SU-DHL-6 (cell line): ENCODE measurements around the gene SORL1-AS1.

Source experiments
- H2AFZ ChIP-seq: fragments of 200-600 bp; sonication (generic); 2 replicates; pipeline ENCODE4 v1.6.1; 2014; ENCODE audit warnings: low read depth, mild to moderate bottlenecking, moderate library complexity, mixed read lengths, antibody characterized with exemption, low read length; ENCODE audit not compliant: severe bottlenecking
- H3F3A ChIP-seq: fragments of 200-600 bp; shearing (Covaris generic); 2 replicates; pipeline ENCODE4 v1.6.0; 2016; ENCODE audit warnings: antibody characterized with exemption, mild to moderate bottlenecking; ENCODE audit not compliant: insufficient read depth
- H3K27ac ChIP-seq: fragments of 200-600 bp; sonication (generic); 2 replicates; pipeline ENCODE4 v1.5.1; 2016; ENCODE audit warnings: low read depth, mild to moderate bottlenecking, low read length, moderate library complexity, mixed read lengths
- H3K27me3 ChIP-seq: fragments of 200-600 bp; sonication (generic), shearing (Covaris generic); 2 replicates; pipeline ENCODE4 v1.6.0; 2014; ENCODE audit warnings: mild to moderate bottlenecking, low read length
- H3K36me3 ChIP-seq: fragments of 200-600 bp; sonication (generic); 2 replicates; pipeline ENCODE4 v1.6.1; 2014; ENCODE audit warnings: mild to moderate bottlenecking, low read length, mixed read lengths
- H3K4me2 ChIP-seq: fragments of 300-600, 200-600 bp; shearing (Covaris generic), sonication (generic); 2 replicates; pipeline ENCODE4 v1.6.0; 2014; ENCODE audit warnings: low read length, low read depth, mild to moderate bottlenecking; ENCODE audit not compliant: poor library complexity, severe bottlenecking
- H3K4me3 ChIP-seq: fragments of 200-600 bp; sonication (generic); 2 replicates; pipeline ENCODE4 v1.5.1; 2014; ENCODE audit warnings: antibody characterized with exemption, low read length, mild to moderate bottlenecking, mixed read lengths; ENCODE audit not compliant: insufficient read depth, poor library complexity, severe bottlenecking
- H3K79me2 ChIP-seq: fragments of 200-600 bp; sonication (generic); 2 replicates; pipeline ENCODE4 v1.6.1; 2014; ENCODE audit warnings: mild to moderate bottlenecking, low read length, moderate library complexity; ENCODE audit not compliant: insufficient read depth
- H3K9ac ChIP-seq: fragments of 200-600 bp; sonication (generic); 2 replicates; pipeline ENCODE4 v1.7.0; 2014; ENCODE audit warnings: mild to moderate bottlenecking, low read length
- H3K9me2 ChIP-seq: fragments of 200-600 bp; sonication (generic); replicated peaks from 2 replicates; pipeline ENCODE4 v1.6.1; 2014; ENCODE audit warnings: low read length; ENCODE audit not compliant: insufficient read depth
- H3K9me3 ChIP-seq: fragments of 200-600 bp; sonication (generic); 2 replicates; pipeline ENCODE4 v1.6.1; 2014; ENCODE audit warnings: low read length, mixed read lengths; ENCODE audit not compliant: insufficient read depth
- H4K20me1 ChIP-seq: fragments of 200-600 bp; sonication (generic); 2 replicates; pipeline ENCODE4 v1.6.1; 2014; ENCODE audit warnings: low read depth, mild to moderate bottlenecking, antibody characterized with exemption, low read length, moderate library complexity, mixed read lengths
- CTCF ChIP-seq: fragments of 200-600 bp; sonication (generic); IDR thresholded peaks from one replicate; pipeline ENCODE4 v1.5.1; 2017; ENCODE audit warnings: antibody characterized with exemption, mild to moderate bottlenecking, low read length, moderate library complexity; ENCODE audit not compliant: insufficient read depth, poor library complexity, severe bottlenecking
- EZH2phosphoT487 ChIP-seq: fragments of 200-600 bp; sonication (generic), shearing (Covaris generic); conservative IDR thresholded peaks from 2 replicates; pipeline ENCODE4 v1.6.1; 2018; ENCODE audit warnings: mild to moderate bottlenecking, antibody characterized with exemption, low read length, moderate library complexity, mixed read lengths

SORL1-AS1 gene

GRCh38 chr11:121489823-121490222 is 37.1 kb upstream of the SORL1-AS1 start:
- peaks cover 72% of the 10 kb centered on the region for H3K79me2 ChIP-seq
- no peak overlapping the region for H3K4me2 ChIP-seq

GRCh38 chr11:121488641-121489040 is 35.9 kb upstream of the SORL1-AS1 start:
- no peak for TF ChIP-seq EZH2phosphoT487
- no peak for TF ChIP-seq CTCF
- Histone ChIP-seq H3K27me3 (no peaks in the 10 kb centered on the region), H3K4me2 (no peak overlapping the region), H4K20me1 (peaks cover 12% of the 10 kb centered on the region; the same call in 1 of the 2 replicates), H2AFZ (no peak overlapping the region), H3F3A (peaks cover 23% of the 10 kb centered on the region; the same call in 1 of the 2 replicates), H3K9ac (no peak overlapping the region), H3K27ac (peak overlapping the region; percentile 7; the same call in 1 of the 2 replicates), H3K4me3 (no peak overlapping the region), H3K9me3 (no peaks in the 10 kb centered on the region), H3K79me2 (peaks cover 72% of the 10 kb centered on the region), H3K9me2 (no peaks in the 10 kb centered on the region), H3K36me3 (peaks cover 51% of the 10 kb centered on the region)

More at GRCh38 chr11:121489823-121490222, 37.1 kb upstream of the SORL1-AS1 start:
- H2AFZ ChIP-seq = no peak overlapping the region
- no peak overlapping the region for H3K4me3 ChIP-seq
- no peaks in the 10 kb centered on the region for H3K27me3 ChIP-seq
- no peaks in the 10 kb centered on the region for H3K9me3 ChIP-seq
- peaks cover 33% of the 10 kb centered on the region; the same call in 1 of the 2 replicates for H3F3A ChIP-seq
- peak overlapping the region; percentile 8; the same call in 1 of the 2 replicates for H3K27ac ChIP-seq
- H3K9ac ChIP-seq = no peak overlapping the region
- TF ChIP-seq CTCF (no peak), EZH2phosphoT487 (no peak)
- peaks cover 52% of the 10 kb centered on the region for H3K36me3 ChIP-seq
- no peaks in the 10 kb centered on the region for H3K9me2 ChIP-seq
- H4K20me1 ChIP-seq = peaks cover 9% of the 10 kb centered on the region; the same call in 1 of the 2 replicates

- H3K79me2 ChIP-seq = peaks cover 74% of the 10 kb centered on the region
- no peak for TF ChIP-seq EZH2phosphoT487
- TF ChIP-seq CTCF = no peak
- no peak overlapping the region for H3K4me3 ChIP-seq
- H2AFZ ChIP-seq = no peak overlapping the region
- peaks cover 19% of the 10 kb centered on the region; the same call in 1 of the 2 replicates for H3F3A ChIP-seq
- H3K36me3 ChIP-seq = peaks cover 52% of the 10 kb centered on the region
- no peak overlapping the region for H3K27ac ChIP-seq
- H3K27me3 ChIP-seq = no peaks in the 10 kb centered on the region
- H3K9ac ChIP-seq = no peak overlapping the region
- H3K4me2 ChIP-seq = no peak overlapping the region
- peaks cover 12% of the 10 kb centered on the region; the same call in 1 of the 2 replicates for H4K20me1 ChIP-seq
- H3K9me3 ChIP-seq = no peaks in the 10 kb centered on the region
- H3K9me2 ChIP-seq = no peaks in the 10 kb centered on the region
Observed at GRCh38 chr11:121488170-121488569, 35.4 kb upstream of the SORL1-AS1 start.

GRCh38 chr11:121487191-121487590 is 34.4 kb upstream of the SORL1-AS1 start:
- Histone ChIP-seq H3K36me3 (peaks cover 46% of the 10 kb centered on the region), H3K9ac (no peak overlapping the region), H3K4me2 (no peak overlapping the region), H3K4me3 (no peak overlapping the region), H3K27ac (no peak overlapping the region), H3F3A (peaks cover 15% of the 10 kb centered on the region; the same call in 1 of the 2 replicates), H4K20me1 (peaks cover 12% of the 10 kb centered on the region; the same call in 1 of the 2 replicates), H3K27me3 (no peaks in the 10 kb centered on the region), H3K9me3 (no peaks in the 10 kb centered on the region), H3K79me2 (peaks cover 80% of the 10 kb centered on the region), H3K9me2 (no peaks in the 10 kb centered on the region), H2AFZ (no peak overlapping the region)
- TF ChIP-seq CTCF (no peak), EZH2phosphoT487 (no peak)
